Adrenal gland (tissue), 12 donors: ENCODE data around the gene OGDH. TPM values are rescaled to one million over a fixed set of nuclear protein-coding genes. Genes with fewer than 3 reads are reported as not detected.

Experiments
- DNase-seq, 7 donors: peaks; one replicate each; pipeline ENCODE4 v3.0.0-alpha.2; 2019 to 2020
- H3K27ac ChIP-seq, 5 donors: fragments of 200-600 bp; sonication (generic) in 4 of 5; 1 replicate in 3 of 5; 2 replicates in 2 of 5; pipeline versions ENCODE4 v1.5.1 to v1.8.0; 2016 to 2020; ENCODE audit warnings: mild to moderate bottlenecking in 1 of 5
- H3K27me3 ChIP-seq: fragments of 200-600 bp; 2 replicates; pipeline ENCODE4 v1.8.0; 2021
- H3K36me3 ChIP-seq, 2 donors: fragments of 200-600 bp; replicated peaks in 1 of 2; 1 replicate in 1 of 2; 2 replicates in 1 of 2; pipeline versions ENCODE4 v1.5.1 to v1.8.0; 2018 to 2022
- H3K4me1 ChIP-seq, 2 donors: fragments of 200-600 bp; replicated peaks in 1 of 2; 1 replicate in 1 of 2; 2 replicates in 1 of 2; pipeline versions ENCODE4 v1.5.1 to v1.8.0; 2018 to 2021
- H3K4me3 ChIP-seq, 4 donors: fragments of 200-600 bp; sonication (generic) in 3 of 4; one replicate each; pipeline ENCODE4 v1.5.1; 2016 to 2018
- H3K9me3 ChIP-seq, 3 donors: fragments of 200-600 bp; sonication (generic) in 1 of 3; replicated peaks in 1 of 3; 1 replicate in 2 of 3; 2 replicates in 1 of 3; pipeline versions ENCODE4 v1.5.1 to v1.8.0; 2016 to 2021
- POLR2A ChIP-seq, 2 donors: fragments of 450-650 bp; IDR thresholded peaks; one replicate each; pipeline ENCODE4 v1.6.1; 2017; ENCODE audit warnings: antibody characterized with exemption in 2 of 2, mild to moderate bottlenecking in 2 of 2, moderate library complexity in 1 of 2
- WGBS, 4 donors: extraction: QIAGEN DNeasy Blood & Tissue Kit in 2 of 4; methylation state at CpG; one replicate each; pipeline versions ENCODE4 v1.1.5 to v1.1.7; 2013 to 2017; 5-methylcytosine and 5-hydroxymethylcytosine counted together
- intact Hi-C, 2 donors: fragments of 100-400 bp; cut with DNase I; formaldehyde crosslinking; loops; one replicate each; pipeline versions ENCODE4 v1.14.1 to v1.15.0; 2022 to 2023
- polyA plus RNA-seq, 3 donors: library from polyadenylated mRNA; stranded (reverse); fragments of 200-250 nt in 2 of 3; fragments of 350-450 nt in 1 of 3; fragmentation: Illumina TruSeq in 1 of 3; extraction: RNeasy Lipid Tissue Mini Kit (QIAGEN cat#74804) in 1 of 3; gene quantifications; one replicate each; pipeline ENCODE4 v1.2.3, GENCODE V29; 2013 to 2014
- total RNA-seq, 9 donors: library from RNA; depleted of rRNA in 4 of 9; stranded (reverse); fragments of >200 nt in 4 of 9; fragments of 120-200 nt in 1 of 9; fragmentation: NEBNext Ultra II Directional in 1 of 9; extraction: Animal tissue kit (Norgen Biotek cat#: 25700) in 1 of 9; gene quantifications; one replicate each; pipeline versions ENCODE4 v1.1.0 to v1.2.4, GENCODE V29; 2013 to 2023
- TF ChIP-seq, protein P1 (sequence below), 6 experiments: fragments of 450-650 bp in 4 of 6; fragments of 200-600 bp in 2 of 6; sonication (generic) in 1 of 6; IDR thresholded peaks; 1 replicate in 5 of 6; 2 replicates in 1 of 6; pipeline versions ENCODE4 v1.5.1 to v1.8.0; 2016 to 2021; ENCODE audit warnings: antibody characterized with exemption in 6 of 6, mild to moderate bottlenecking in 2 of 6, moderate library complexity in 1 of 6
- donor health status: healthy with polysubstance abuse.
- donor health status: Bipolar disorder and iron deficiency.
- donor health status: DM: yes; HTN: yes; CAD: no.
- donor health status: DM: no; HTN: no; CAD: no.
- donor health status: DM: no; HTN: no; CAD: no.
- donor health status: DM: yes; HTN: yes; CAD: no.

Gene OGDH
- total and polyA plus RNA-seq, 12 donors = 46.0 to 284 (median 144) TPM

DNA sequence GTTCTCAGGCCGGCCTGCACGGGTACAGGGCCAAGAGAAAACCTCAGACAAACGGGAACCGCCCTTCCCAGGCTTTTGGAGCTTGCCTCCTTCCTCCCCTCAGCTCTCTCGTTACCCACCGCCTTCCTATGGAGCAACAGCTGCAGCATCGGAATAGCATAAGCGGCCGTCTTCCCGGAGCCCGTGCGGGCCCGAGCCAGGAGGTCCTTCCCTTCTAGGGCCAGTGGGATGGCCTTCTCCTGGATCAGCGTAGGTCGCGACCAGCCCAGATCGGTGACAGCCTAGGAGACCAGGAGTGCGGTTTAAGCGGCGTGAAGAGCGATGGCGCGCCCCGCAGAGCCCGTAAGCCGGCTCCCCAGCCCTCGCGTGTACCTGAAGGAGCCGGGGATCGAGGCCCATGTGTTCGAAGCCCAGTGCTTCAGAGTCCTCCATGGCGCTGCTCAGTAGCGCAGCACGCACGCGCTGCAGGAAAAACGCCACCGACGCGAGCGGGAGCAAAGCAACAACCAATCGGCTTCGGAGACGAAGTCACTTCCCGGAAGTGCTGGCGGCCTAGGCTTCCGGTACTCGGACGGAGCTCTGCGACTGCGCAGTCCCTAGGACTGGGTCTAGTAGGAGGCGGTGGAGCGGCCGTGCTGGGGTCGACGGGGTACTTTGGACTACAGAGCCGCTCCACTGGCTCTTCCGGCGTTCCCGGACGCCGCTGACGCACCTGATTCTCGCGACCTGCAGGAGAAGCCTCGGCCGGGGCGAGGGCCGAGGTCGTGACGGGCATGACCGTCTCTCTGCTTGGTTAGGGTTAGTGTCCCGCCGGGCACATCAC, 32.8 kb upstream of the OGDH start, which contains the start of gene DDX56:
Gene DDX56 (minus strand): TSS at position 445 of the 823 bp plus-strand sequence. CDS start 13 bp downstream, at position 432.
- TF ChIP-seq, protein P1, sequence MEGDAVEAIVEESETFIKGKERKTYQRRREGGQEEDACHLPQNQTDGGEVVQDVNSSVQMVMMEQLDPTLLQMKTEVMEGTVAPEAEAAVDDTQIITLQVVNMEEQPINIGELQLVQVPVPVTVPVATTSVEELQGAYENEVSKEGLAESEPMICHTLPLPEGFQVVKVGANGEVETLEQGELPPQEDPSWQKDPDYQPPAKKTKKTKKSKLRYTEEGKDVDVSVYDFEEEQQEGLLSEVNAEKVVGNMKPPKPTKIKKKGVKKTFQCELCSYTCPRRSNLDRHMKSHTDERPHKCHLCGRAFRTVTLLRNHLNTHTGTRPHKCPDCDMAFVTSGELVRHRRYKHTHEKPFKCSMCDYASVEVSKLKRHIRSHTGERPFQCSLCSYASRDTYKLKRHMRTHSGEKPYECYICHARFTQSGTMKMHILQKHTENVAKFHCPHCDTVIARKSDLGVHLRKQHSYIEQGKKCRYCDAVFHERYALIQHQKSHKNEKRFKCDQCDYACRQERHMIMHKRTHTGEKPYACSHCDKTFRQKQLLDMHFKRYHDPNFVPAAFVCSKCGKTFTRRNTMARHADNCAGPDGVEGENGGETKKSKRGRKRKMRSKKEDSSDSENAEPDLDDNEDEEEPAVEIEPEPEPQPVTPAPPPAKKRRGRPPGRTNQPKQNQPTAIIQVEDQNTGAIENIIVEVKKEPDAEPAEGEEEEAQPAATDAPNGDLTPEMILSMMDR (IDR thresholded peaks at IDR 0.05) = no peak
- peak; percentile 74 to 88 for TF ChIP-seq POLR2A (IDR thresholded peaks at IDR 0.05)
- H3K27ac ChIP-seq = peak within 1 kb of the TSS; percentile 6 to 87 (median 80)
- peak; percentile 93 to 97 (median 96) for DNase-seq
- no peaks in the 10 kb centered on the region for H3K9me3 ChIP-seq
- H3K4me3 ChIP-seq = peak within 1 kb of the TSS; percentile 46 to 92 (median 58)
- H3K4me1 ChIP-seq = peaks cover 6 to 14% of the 10 kb centered on the region in 2 donors
- H3K27me3 ChIP-seq = no peaks in the 10 kb centered on the region
- WGBS, 4 donors = 0 to 1% (median 0%) methylated on average over 16 to 74 of the region's 74 CpGs
- intact Hi-C loops = no loop called here
- peaks cover 0 to 55% of the 10 kb centered on the region in 2 donors for H3K36me3 ChIP-seq

DNA sequence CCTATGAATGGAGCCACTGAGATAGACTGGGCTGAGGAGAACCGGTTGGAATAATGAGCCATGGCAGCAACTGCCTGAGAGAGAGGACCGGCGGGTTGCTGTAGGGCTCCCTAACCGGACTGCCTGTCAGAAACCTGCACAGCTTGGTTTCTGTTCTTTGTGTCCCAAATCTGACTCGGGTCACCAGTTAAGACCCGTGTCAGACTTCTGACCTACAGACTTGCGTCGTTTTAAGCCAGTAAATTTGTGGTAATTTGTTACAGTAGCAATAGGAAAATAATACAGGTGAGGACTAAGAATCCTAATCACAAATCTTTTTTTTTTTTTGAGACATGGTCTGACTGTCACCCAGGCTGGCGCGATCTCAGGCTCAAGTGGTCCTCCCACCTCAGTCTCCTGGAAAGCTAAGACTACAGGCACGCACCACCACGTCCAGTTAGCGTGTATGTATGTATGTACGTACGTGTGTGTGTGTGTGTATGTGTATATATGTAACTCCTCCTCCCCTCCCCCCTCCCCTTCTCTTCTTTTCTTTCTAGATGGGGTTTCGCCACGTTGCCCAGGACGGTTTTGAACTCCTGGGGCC, 32.0 kb upstream of the OGDH start:
- TF ChIP-seq POLR2A (IDR thresholded peaks at IDR 0.05) = no peak
- TF ChIP-seq, protein P1 (IDR thresholded peaks at IDR 0.05) = no peak
- intact Hi-C loops = no loop called here
- Histone ChIP-seq H3K4me1 (peaks cover 6 to 15% of the 10 kb centered on the region in 2 donors), H3K36me3 (peaks cover 0 to 55% of the 10 kb centered on the region in 2 donors), H3K9me3 (no peaks in the 10 kb centered on the region), H3K27me3 (no peaks in the 10 kb centered on the region), H3K27ac (peak overlapping the region; percentile 6 to 87 (median 80)), H3K4me3 (peak overlapping the region in 3 of 4 donors; percentile 7 to 92 (median 65))
- DNase-seq = peak in 2 of 7 donors; percentile 12 to 22
- 30 to 38% (median 32%) methylated on average over 17 to 18 of the region's 18 CpGs for WGBS, 4 donors

DNA sequence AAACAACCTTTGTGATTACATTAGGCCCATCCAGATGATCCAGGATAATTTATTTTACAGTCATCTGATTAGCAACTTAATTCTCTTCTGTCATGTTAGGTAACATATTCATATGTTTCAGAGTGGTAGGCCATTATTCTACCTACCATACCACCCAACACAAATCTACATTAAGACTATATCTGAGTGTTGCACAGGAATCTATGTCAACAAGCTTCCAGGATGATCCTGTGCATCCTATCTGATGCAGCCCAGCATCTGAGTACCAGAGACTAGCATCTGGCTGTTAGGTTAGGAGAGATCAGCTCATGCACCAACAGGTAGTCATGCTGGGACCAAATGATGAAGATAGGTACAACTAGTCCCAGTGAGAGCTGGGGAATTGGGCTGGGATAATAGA, 31.4 kb upstream of the OGDH start:
- H3K36me3 ChIP-seq = peaks cover 0 to 55% of the 10 kb centered on the region in 2 donors
- TF ChIP-seq POLR2A (IDR thresholded peaks at IDR 0.05) = no peak
- TF ChIP-seq, protein P1 (IDR thresholded peaks at IDR 0.05) = no peak
- H3K27ac ChIP-seq = no peak overlapping the region
- no peaks in the 10 kb centered on the region for H3K9me3 ChIP-seq
- intact Hi-C loops = no loop called here
- peaks cover 6 to 21% of the 10 kb centered on the region in 2 donors for H3K4me1 ChIP-seq
- no peak overlapping the region for H3K4me3 ChIP-seq
- DNase-seq = no peak
- H3K27me3 ChIP-seq = no peaks in the 10 kb centered on the region

DNA sequence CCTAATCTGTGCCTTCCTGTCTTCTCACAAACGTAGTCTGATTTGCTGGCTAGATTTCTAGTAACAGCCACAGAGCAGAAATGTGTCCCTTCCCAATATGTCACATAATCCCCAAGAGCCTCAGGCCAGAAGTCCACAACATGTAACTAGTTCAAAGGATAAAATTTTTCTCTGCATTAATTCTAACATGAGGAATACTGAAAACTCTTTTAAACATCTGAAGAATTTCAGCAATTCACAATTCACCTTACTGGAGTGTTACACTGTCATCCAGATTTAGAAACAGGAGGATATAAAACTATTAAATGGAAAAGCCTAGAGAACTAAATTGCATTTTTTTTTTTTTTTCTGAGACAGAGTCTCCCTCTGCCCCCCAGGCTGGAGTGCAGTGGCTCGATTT, 30.2 kb upstream of the OGDH start:
- no peaks in the 10 kb centered on the region for H3K9me3 ChIP-seq
- WGBS, 4 donors = 78 to 91% (median 83%) methylated on average over 2 of the region's 2 CpGs
- peaks cover 11 to 33% of the 10 kb centered on the region in 2 donors for H3K4me1 ChIP-seq
- no peak overlapping the region for H3K4me3 ChIP-seq
- peaks cover 0 to 46% of the 10 kb centered on the region in 2 donors for H3K36me3 ChIP-seq
- intact Hi-C loops = no loop called here
- no peak for TF ChIP-seq POLR2A (IDR thresholded peaks at IDR 0.05)
- no peak overlapping the region for H3K27ac ChIP-seq
- no peaks in the 10 kb centered on the region for H3K27me3 ChIP-seq
- DNase-seq = peak in 1 of 7 donors; percentile 2
